ENCODE data around the gene RASSF5. TPM values are rescaled to one million over a fixed set of nuclear protein-coding genes. Genes with fewer than 3 reads are reported as not detected.

RASSF5 gene
- total and polyA plus RNA-seq, 2 of the 13 experiments (the other 11 are each of a cell fraction or from before 2014, with no cell fraction given): 0.18 to 0.40 TPM

DNA sequence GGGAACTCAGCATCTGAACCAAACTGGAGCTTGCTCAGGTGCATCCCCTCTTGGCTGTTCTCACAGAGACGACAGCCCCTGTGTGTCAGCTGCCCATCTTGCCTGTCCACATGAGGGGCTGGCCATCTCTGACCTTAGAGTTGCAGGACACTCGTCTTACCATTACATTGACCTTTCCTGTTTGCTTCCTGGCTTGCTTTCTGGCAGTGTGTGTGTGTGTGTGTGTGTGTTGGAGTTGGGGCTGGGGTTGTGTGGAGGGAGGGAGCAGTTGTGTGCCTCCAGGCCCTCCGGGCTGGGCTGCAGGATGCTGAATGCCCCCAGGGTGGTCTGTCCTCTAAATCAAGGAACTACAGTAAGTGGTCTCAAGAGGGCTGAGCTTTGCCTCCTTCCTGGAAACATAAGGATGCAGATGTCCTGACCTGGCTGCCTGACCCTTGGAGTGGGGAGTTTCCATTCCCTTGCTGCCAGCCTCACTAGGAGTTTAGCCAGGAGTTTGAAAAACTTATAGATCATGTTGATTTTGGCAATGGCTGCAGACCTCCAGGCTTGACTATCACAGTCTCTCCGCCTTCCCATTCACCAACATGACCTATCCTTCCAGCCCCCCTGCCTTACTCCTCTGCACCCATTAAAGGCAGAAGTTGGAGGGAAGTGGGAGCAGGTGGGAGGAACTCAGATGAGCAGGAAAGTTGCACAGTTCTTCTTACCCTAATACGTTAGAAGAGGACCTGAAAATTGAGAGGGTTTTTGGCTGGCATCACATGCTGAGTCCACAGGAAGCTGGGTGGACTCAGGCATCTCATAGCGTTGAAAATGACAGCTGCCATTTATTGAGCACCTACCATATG lies 19.0 kb downstream of the RASSF5 start:
- FAIRE-seq: no peak
- BruUV-seq (replicated peaks): no TSS peak
- in situ Hi-C loops (cut with HindIII; ENCODE audit: extremely low pct_ligation_motif_present, low pct_unique_long_range_greater_than_20kb): no loop called here

More for the DNA sequence above, 19.0 kb downstream of the RASSF5 start:
- H3K27me3 ChIP-seq (ENCODE audit: control insufficient read depth in 1 of 2, insufficient read depth in 2 of 2, low read length in 2 of 2): no peaks in the 10 kb centered on the region
- no peak overlapping the region for H2AFZ ChIP-seq (ENCODE audit: low read length)
- H4K20me1 ChIP-seq (ENCODE audit: insufficient read depth, low read length): no peaks in the 10 kb centered on the region
- H3K27ac ChIP-seq (ENCODE audit: extremely low read length, insufficient read depth, low read length): no peak overlapping the region
- H3K79me2 ChIP-seq (ENCODE audit: insufficient read depth, low read length): no peaks in the 10 kb centered on the region
- no peak overlapping the region for H3K4me2 ChIP-seq (ENCODE audit: low read depth, low read length)
- H3K4me3 ChIP-seq (replicated peaks in 1 of 3; ENCODE audit: insufficient read depth in 1 of 3, low read depth in 2 of 3, low read length in 3 of 3): no peak overlapping the region
- peaks cover 12% of the 10 kb centered on the region for H3K4me1 ChIP-seq (ENCODE audit: insufficient read depth, low read length)
- H3K9me3 ChIP-seq (ENCODE audit: low read length): no peaks in the 10 kb centered on the region
- ChIA-PET POLR2A (no interaction called here), CTCF (ENCODE audit: low intra/inter-chr PET ratio, low total read pairs) (no interaction called here)
- intact Hi-C loops (cut with micrococcal nuclease; ENCODE audit: unreplicated experiment): no loop called here
- DNase-seq (ENCODE audit: low spot score) (no peak), ATAC-seq (no peak)
- H3K9ac ChIP-seq (ENCODE audit: insufficient read depth, low read depth, low read length): no peak overlapping the region
- WGBS (ENCODE audit: low lambda C conversion rate): 10% methylated on average over 5 of the region's 6 CpGs
- TF ChIP-seq ZNF773 (CRISPR knock-in tag; IDR thresholded peaks at IDR 0.05; ENCODE audit: borderline replicate concordance): no peak
- no peak for TF ChIP-seq YY1 (IDR thresholded peaks at IDR 0.05; ENCODE audit: insufficient read depth, insufficient replicate concordance, low read depth, low read length)
- no peak for TF ChIP-seq GATAD1 (CRISPR knock-in tag; IDR thresholded peaks at IDR 0.05)
- TF ChIP-seq RBM22 (optimal IDR thresholded peaks at IDR 0.05; ENCODE audit: low read length): no peak
- TF ChIP-seq, protein P1, sequence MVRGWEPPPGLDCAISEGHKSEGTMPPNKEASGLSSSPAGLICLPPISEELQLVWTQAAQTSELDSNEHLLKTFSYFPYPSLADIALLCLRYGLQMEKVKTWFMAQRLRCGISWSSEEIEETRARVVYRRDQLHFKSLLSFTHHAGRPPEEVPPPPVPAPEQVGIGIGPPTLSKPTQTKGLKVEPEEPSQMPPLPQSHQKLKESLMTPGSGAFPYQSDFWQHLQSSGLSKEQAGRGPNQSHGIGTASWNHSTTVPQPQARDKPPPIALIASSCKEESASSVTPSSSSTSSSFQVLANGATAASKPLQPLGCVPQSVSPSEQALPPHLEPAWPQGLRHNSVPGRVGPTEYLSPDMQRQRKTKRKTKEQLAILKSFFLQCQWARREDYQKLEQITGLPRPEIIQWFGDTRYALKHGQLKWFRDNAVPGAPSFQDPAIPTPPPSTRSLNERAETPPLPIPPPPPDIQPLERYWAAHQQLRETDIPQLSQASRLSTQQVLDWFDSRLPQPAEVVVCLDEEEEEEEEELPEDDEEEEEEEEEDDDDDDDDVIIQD (CRISPR knock-in tag; IDR thresholded peaks at IDR 0.05; ENCODE audit: low read depth): no peak
- TF ChIP-seq, protein P2, sequence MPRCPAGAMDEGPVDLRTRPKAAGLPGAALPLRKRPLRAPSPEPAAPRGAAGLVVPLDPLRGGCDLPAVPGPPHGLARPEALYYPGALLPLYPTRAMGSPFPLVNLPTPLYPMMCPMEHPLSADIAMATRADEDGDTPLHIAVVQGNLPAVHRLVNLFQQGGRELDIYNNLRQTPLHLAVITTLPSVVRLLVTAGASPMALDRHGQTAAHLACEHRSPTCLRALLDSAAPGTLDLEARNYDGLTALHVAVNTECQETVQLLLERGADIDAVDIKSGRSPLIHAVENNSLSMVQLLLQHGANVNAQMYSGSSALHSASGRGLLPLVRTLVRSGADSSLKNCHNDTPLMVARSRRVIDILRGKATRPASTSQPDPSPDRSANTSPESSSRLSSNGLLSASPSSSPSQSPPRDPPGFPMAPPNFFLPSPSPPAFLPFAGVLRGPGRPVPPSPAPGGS (CRISPR knock-in tag; IDR thresholded peaks at IDR 0.05): no peak
- no peak for TF ChIP-seq MIER2 (CRISPR knock-in tag; IDR thresholded peaks at IDR 0.05)
- TF ChIP-seq POGZ (CRISPR knock-in tag; IDR thresholded peaks at IDR 0.05): no peak
- TF ChIP-seq, protein P3, sequence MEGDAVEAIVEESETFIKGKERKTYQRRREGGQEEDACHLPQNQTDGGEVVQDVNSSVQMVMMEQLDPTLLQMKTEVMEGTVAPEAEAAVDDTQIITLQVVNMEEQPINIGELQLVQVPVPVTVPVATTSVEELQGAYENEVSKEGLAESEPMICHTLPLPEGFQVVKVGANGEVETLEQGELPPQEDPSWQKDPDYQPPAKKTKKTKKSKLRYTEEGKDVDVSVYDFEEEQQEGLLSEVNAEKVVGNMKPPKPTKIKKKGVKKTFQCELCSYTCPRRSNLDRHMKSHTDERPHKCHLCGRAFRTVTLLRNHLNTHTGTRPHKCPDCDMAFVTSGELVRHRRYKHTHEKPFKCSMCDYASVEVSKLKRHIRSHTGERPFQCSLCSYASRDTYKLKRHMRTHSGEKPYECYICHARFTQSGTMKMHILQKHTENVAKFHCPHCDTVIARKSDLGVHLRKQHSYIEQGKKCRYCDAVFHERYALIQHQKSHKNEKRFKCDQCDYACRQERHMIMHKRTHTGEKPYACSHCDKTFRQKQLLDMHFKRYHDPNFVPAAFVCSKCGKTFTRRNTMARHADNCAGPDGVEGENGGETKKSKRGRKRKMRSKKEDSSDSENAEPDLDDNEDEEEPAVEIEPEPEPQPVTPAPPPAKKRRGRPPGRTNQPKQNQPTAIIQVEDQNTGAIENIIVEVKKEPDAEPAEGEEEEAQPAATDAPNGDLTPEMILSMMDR (CRISPR knock-in tag; IDR thresholded peaks at IDR 0.05): no peak
- no peak for TF ChIP-seq RORA (CRISPR knock-in tag; IDR thresholded peaks at IDR 0.05)
- no peak for TF ChIP-seq WIZ (CRISPR knock-in tag; IDR thresholded peaks at IDR 0.05)
- no peak for TF ChIP-seq MED1 (CRISPR knock-in tag; IDR thresholded peaks at IDR 0.05)
- no peak for TF ChIP-seq SMAD3 (CRISPR knock-in tag; IDR thresholded peaks at IDR 0.05)
- TF ChIP-seq KMT2A (CRISPR knock-in tag; IDR thresholded peaks at IDR 0.05): no peak
- no peak for TF ChIP-seq ZNF614 (CRISPR knock-in tag; IDR thresholded peaks at IDR 0.05; ENCODE audit: borderline replicate concordance)
- TF ChIP-seq, protein P4, sequence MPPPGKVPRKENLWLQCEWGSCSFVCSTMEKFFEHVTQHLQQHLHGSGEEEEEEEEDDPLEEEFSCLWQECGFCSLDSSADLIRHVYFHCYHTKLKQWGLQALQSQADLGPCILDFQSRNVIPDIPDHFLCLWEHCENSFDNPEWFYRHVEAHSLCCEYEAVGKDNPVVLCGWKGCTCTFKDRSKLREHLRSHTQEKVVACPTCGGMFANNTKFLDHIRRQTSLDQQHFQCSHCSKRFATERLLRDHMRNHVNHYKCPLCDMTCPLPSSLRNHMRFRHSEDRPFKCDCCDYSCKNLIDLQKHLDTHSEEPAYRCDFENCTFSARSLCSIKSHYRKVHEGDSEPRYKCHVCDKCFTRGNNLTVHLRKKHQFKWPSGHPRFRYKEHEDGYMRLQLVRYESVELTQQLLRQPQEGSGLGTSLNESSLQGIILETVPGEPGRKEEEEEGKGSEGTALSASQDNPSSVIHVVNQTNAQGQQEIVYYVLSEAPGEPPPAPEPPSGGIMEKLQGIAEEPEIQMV (CRISPR knock-in tag; IDR thresholded peaks at IDR 0.05; ENCODE audit: low read depth): no peak
- no peak for TF ChIP-seq ZFP90 (CRISPR knock-in tag; IDR thresholded peaks at IDR 0.05; ENCODE audit: borderline replicate concordance)
- H3K36me3 ChIP-seq (replicated peaks in 1 of 2; ENCODE audit: control insufficient read depth in 1 of 2, insufficient read depth in 2 of 2, low read length in 2 of 2): no peaks in the 10 kb centered on the region
